ENCODE measurements around the gene RNASEH1. TPM values are rescaled to one million over a fixed set of nuclear protein-coding genes. Genes with fewer than 3 reads are reported as not detected.

The RNASEH1 gene
- polyA plus RNA-seq, 3 donors = 6.8 to 16.4 (median 14.2) TPM

Other genes with a start within 250 kb of the RNASEH1 start
- gene EIPR1, start 180.5 kb downstream of the RNASEH1 start, polyA plus RNA-seq = 10 to 100 TPM; 19.0 to 22.4 (median 20.8) TPM
- gene TRAPPC12, start 178.6 kb downstream of the RNASEH1 start, polyA plus RNA-seq = 10 to 100 TPM; 26.6 to 72.1 (median 44.7) TPM
- 10 to 100 TPM; 30.5 to 89.1 (median 79.3) TPM for gene ADI1, start 38.8 kb downstream of the RNASEH1 start, polyA plus RNA-seq
- gene RPS7, start 16.9 kb upstream of the RNASEH1 start, polyA plus RNA-seq = 1,000 to 10,000 TPM in 1 of 3 donors, 100 to 1,000 TPM in 2; 510 to 1,633 (median 608) TPM
- gene COLEC11, start 36.8 kb upstream of the RNASEH1 start, polyA plus RNA-seq = not detected
- gene ALLC, start 99.9 kb upstream of the RNASEH1 start, polyA plus RNA-seq = not detected
- not detected for gene DCDC2C, start 145.2 kb upstream of the RNASEH1 start, polyA plus RNA-seq